Liver (tissue), 3 donors: ENCODE data around the gene DDX1.

Source experiments
- HNF4A ChIP-seq, 2 donors: conservative IDR thresholded peaks; 2 replicates each; pipeline ENCODE4 v1.6.1; 2016; ENCODE audit warnings: antibody characterized with exemption in 2 of 2, mild to moderate bottlenecking in 2 of 2
- JUND ChIP-seq, 2 donors: IDR thresholded peaks; 2 replicates each; pipeline ENCODE4 v1.6.1; 2016; ENCODE audit warnings: antibody characterized with exemption in 2 of 2
- RAD21 ChIP-seq, 2 donors: IDR thresholded peaks; 2 replicates each; pipeline ENCODE4 v1.6.1; 2016; ENCODE audit warnings: antibody characterized with exemption in 2 of 2, mild to moderate bottlenecking in 2 of 2
- REST ChIP-seq: IDR thresholded peaks from 2 replicates; pipeline ENCODE4 v1.6.1; 2016; ENCODE audit warnings: antibody characterized with exemption, mild to moderate bottlenecking
- SP1 ChIP-seq: IDR thresholded peaks from 2 replicates; pipeline ENCODE4 v1.6.1; 2018; ENCODE audit warnings: antibody characterized with exemption, mild to moderate bottlenecking
- YY1 ChIP-seq: IDR thresholded peaks from 2 replicates; pipeline ENCODE4 v1.6.1; 2016; ENCODE audit warnings: antibody characterized with exemption, mild to moderate bottlenecking
- TF ChIP-seq, protein P1 (sequence below): fragments of 150-350 bp; IDR thresholded peaks from 2 replicates; pipeline ENCODE4 v1.5.1; 2017; ENCODE audit warnings: improper control_type of control experiment, low read depth, low read length; ENCODE audit not compliant: missing input control
- TF ChIP-seq, protein P2 (sequence below): IDR thresholded peaks from 2 replicates; pipeline ENCODE4 v1.6.1; 2016; ENCODE audit warnings: antibody characterized with exemption
- donor health status: healthy.
- donor health status: healthy.

- TF ChIP-seq SP1, result no peak
- TF ChIP-seq, protein P1, sequence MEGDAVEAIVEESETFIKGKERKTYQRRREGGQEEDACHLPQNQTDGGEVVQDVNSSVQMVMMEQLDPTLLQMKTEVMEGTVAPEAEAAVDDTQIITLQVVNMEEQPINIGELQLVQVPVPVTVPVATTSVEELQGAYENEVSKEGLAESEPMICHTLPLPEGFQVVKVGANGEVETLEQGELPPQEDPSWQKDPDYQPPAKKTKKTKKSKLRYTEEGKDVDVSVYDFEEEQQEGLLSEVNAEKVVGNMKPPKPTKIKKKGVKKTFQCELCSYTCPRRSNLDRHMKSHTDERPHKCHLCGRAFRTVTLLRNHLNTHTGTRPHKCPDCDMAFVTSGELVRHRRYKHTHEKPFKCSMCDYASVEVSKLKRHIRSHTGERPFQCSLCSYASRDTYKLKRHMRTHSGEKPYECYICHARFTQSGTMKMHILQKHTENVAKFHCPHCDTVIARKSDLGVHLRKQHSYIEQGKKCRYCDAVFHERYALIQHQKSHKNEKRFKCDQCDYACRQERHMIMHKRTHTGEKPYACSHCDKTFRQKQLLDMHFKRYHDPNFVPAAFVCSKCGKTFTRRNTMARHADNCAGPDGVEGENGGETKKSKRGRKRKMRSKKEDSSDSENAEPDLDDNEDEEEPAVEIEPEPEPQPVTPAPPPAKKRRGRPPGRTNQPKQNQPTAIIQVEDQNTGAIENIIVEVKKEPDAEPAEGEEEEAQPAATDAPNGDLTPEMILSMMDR, result no peak
- no peak for TF ChIP-seq JUND (IDR thresholded peaks at IDR 0.05)
- TF ChIP-seq REST, result no peak
- no peak for TF ChIP-seq RAD21 (IDR thresholded peaks at IDR 0.05)
- TF ChIP-seq, protein P2, sequence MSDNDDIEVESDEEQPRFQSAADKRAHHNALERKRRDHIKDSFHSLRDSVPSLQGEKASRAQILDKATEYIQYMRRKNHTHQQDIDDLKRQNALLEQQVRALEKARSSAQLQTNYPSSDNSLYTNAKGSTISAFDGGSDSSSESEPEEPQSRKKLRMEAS, result no peak
- TF ChIP-seq YY1, result no peak
- no peak for TF ChIP-seq HNF4A (conservative IDR thresholded peaks at IDR 0.05)
These were observed 10.0 kb downstream of the DDX1 start for GRCh38 chr2:15601681-15602080.
